Stimulated activated naive CD4-positive, alpha-beta T cell (primary cell): Measurements from ENCODE around the gene SLC12A3.
A peak's percentile ranks its signal among the peaks of the same experiment; 100 is the strongest.
"Not testable (repeated sequence)": the region's sequence is repeated elsewhere in the genome, so short reads cannot be mapped to it uniquely, and the experiment has no call there.

ENCODE experiments used
- DNase-seq, 6 experiments: peaks; one replicate each; lab custom pipeline; 2025; lab: John Stamatoyannopoulos, UW

SLC12A3 gene

GRCh38 chr16:56866955-56867830 lies 2.2 kb downstream of the SLC12A3 start:
- peak in 5 of 6 experiments; percentile 7 to 71 (median 21) for DNase-seq

- no peak for DNase-seq
Measured at GRCh38 chr16:56868175-56868574, 3.2 kb downstream of the SLC12A3 start.

GRCh38 chr16:56868766-56869165 lies 3.8 kb downstream of the SLC12A3 start:
- not testable (repeated sequence) for DNase-seq

- peak in 4 of 6 experiments; percentile 4 to 18 (median 6) for DNase-seq
Measured at GRCh38 chr16:56869513-56870275, 4.7 kb downstream of the SLC12A3 start.

- DNase-seq, result no peak
Measured at GRCh38 chr16:56870276-56870888, 5.4 kb downstream of the SLC12A3 start.

GRCh38 chr16:56871172-56871593 lies 6.2 kb downstream of the SLC12A3 start:
- no peak for DNase-seq

- no peak for DNase-seq
Measured at GRCh38 chr16:56872863-56873391, 7.9 kb downstream of the SLC12A3 start.

GRCh38 chr16:56874800-56875199 lies 9.8 kb downstream of the SLC12A3 start:
- DNase-seq, result no peak

GRCh38 chr16:56876048-56876447 lies 11.0 kb downstream of the SLC12A3 start:
- no peak for DNase-seq

GRCh38 chr16:56877486-56878182 lies 12.6 kb downstream of the SLC12A3 start:
- DNase-seq, result no peak

GRCh38 chr16:56878282-56878854 lies 13.4 kb downstream of the SLC12A3 start:
- DNase-seq, result no peak

- DNase-seq, result no peak
Measured at GRCh38 chr16:56879276-56879675, 14.3 kb downstream of the SLC12A3 start.

- no peak for DNase-seq
Measured at GRCh38 chr16:56880176-56880575, 15.2 kb downstream of the SLC12A3 start.

GRCh38 chr16:56880685-56881084 lies 15.7 kb downstream of the SLC12A3 start:
- no peak for DNase-seq

GRCh38 chr16:56882077-56882800 lies 17.2 kb downstream of the SLC12A3 start:
- DNase-seq, result no peak

GRCh38 chr16:56883586-56883985 lies 18.6 kb downstream of the SLC12A3 start:
- no peak for DNase-seq

GRCh38 chr16:56884026-56884582 lies 19.1 kb downstream of the SLC12A3 start:
- no peak for DNase-seq

GRCh38 chr16:56884929-56885328 lies 19.9 kb downstream of the SLC12A3 start:
- not testable (repeated sequence) for DNase-seq

- no peak for DNase-seq
Measured at GRCh38 chr16:56885446-56886162, 20.6 kb downstream of the SLC12A3 start.

- DNase-seq, result no peak
Measured at GRCh38 chr16:56886296-56886695, 21.3 kb downstream of the SLC12A3 start.
